DND-41 (cell line): ENCODE results near the gene RNF4.
"Not testable (repeated sequence)": the region's sequence is repeated elsewhere in the genome, so short reads cannot be mapped to it uniquely, and the experiment has no call there.

Experiments used
- ATAC-seq: fragments of 200-7000 bp; cut with Tn5 transposase; 3 replicates; pipeline ENCODE4 v1.9.1; 2021; ENCODE audit warnings: low read depth; ENCODE audit not compliant: insufficient read depth
- DNase-seq: peaks from one replicate; pipeline ENCODE4 v3.0.0-alpha.2; 2020
- H2AFZ ChIP-seq: 2 replicates; pipeline ENCODE4 v1.6.0; 2012; ENCODE audit warnings: low read depth, low read length
- H3K27ac ChIP-seq: 2 replicates; pipeline ENCODE4 v1.5.1; 2012; ENCODE audit warnings: low read length, inconsistent platforms
- H3K27me3 ChIP-seq: fragments of 200-600 bp; sonication (generic); 2 replicates; pipeline ENCODE4 v1.6.0; 2012; ENCODE audit warnings: low read length, mild to moderate bottlenecking, inconsistent platforms; ENCODE audit not compliant: insufficient read depth, poor library complexity
- H3K36me3 ChIP-seq: 2 replicates; pipeline ENCODE4 v1.5.1; 2012; ENCODE audit warnings: low read length, inconsistent platforms; ENCODE audit not compliant: insufficient read depth
- H3K4me1 ChIP-seq: 2 replicates; pipeline ENCODE4 v1.5.1; 2012; ENCODE audit warnings: mild to moderate bottlenecking, low read length; ENCODE audit not compliant: insufficient read depth
- H3K4me2 ChIP-seq: 2 replicates; pipeline ENCODE4 v1.6.0; 2012; ENCODE audit warnings: mild to moderate bottlenecking, moderate library complexity, low read length, inconsistent platforms; ENCODE audit not compliant: insufficient read depth
- H3K4me3 ChIP-seq, 2 experiments: fragments of 200-600 bp in 1 of 2; shearing (Covaris generic) in 1 of 2; 2 replicates each; pipeline ENCODE4 v1.5.1; 2012 to 2016; ENCODE audit warnings: inconsistent platforms in 2 of 2, low read length in 2 of 2, mild to moderate bottlenecking in 2 of 2, low read depth in 1 of 2, moderate library complexity in 1 of 2
- H3K79me2 ChIP-seq: 2 replicates; pipeline ENCODE4 v1.6.0; 2012; ENCODE audit warnings: low read length, inconsistent platforms; ENCODE audit not compliant: insufficient read depth
- H3K9ac ChIP-seq: 2 replicates; pipeline ENCODE4 v1.6.0; 2012; ENCODE audit warnings: low read depth, mild to moderate bottlenecking, inconsistent platforms, low read length, moderate library complexity
- H3K9me3 ChIP-seq: 2 replicates; pipeline ENCODE4 v1.5.1; 2012; ENCODE audit warnings: low read length, moderate library complexity, mild to moderate bottlenecking, inconsistent platforms; ENCODE audit not compliant: insufficient read depth, severe bottlenecking
- H4K20me1 ChIP-seq: 2 replicates; pipeline ENCODE4 v1.6.0; 2012; ENCODE audit warnings: low read length; ENCODE audit not compliant: insufficient read depth
- EZH2 ChIP-seq: IDR thresholded peaks from 3 replicates; pipeline ENCODE4 v1.6.1; 2012; ENCODE audit warnings: borderline replicate concordance, low read depth, mild to moderate bottlenecking, moderate library complexity, low read length, inconsistent platforms; ENCODE audit not compliant: severe bottlenecking
- TF ChIP-seq, protein P1 (sequence below): IDR thresholded peaks from 2 replicates; pipeline ENCODE4 v1.5.1; 2012; ENCODE audit warnings: borderline replicate concordance, low read length, moderate library complexity, mild to moderate bottlenecking; ENCODE audit not compliant: poor library complexity, severe bottlenecking; ENCODE audit errors: extremely low read depth

Gene RNF4

DNA sequence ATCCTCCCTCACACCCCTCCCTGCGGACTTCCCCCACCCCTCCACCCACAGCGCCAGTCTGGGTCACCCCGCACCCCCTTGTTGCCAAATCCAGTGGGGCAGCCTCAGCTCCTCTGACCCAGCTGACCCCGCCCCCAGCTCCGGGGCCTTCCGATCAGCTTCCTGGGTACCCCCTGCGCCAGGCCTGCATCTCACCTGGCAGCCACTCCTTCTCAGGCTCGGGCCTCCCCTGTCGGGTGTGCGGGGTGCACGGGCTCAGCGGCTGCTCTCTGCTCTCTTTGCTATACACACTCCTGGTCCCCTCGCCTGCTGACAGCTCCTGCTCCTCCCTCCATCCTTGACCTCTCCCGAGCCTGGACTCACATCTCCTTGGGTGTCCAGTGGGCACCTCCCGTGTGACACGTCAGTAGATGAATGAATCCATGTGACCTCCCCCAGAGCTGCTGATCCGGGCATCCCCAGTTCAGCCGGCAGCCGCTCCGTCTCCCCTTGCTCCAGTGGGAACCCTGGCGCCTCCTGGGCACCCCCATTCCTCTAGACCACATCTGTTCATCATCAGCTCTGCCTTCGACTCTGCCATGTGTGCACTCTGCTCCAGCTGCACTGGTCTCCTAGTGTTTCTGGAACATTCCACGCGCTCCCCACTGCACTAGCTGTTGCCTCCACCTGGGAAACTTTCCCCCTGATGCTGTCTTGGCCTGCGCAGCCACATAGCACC is 40.3 kb upstream of the RNF4 start:
- no peak overlapping the region for H2AFZ ChIP-seq
- H3K27me3 ChIP-seq: no peaks in the 10 kb centered on the region
- ATAC-seq: no peak
- no peak overlapping the region for H3K4me3 ChIP-seq
- H3K9me3 ChIP-seq: no peaks in the 10 kb centered on the region
- no peaks in the 10 kb centered on the region for H3K36me3 ChIP-seq
- no peak overlapping the region for H3K27ac ChIP-seq
- no peak for DNase-seq
- H3K79me2 ChIP-seq: no peaks in the 10 kb centered on the region
- H3K4me2 ChIP-seq: no peak overlapping the region
- no peaks in the 10 kb centered on the region for H3K4me1 ChIP-seq
- no peak overlapping the region for H3K9ac ChIP-seq
- H4K20me1 ChIP-seq: peaks cover 33% of the 10 kb centered on the region
- no peak for TF ChIP-seq EZH2
- TF ChIP-seq, protein P1, sequence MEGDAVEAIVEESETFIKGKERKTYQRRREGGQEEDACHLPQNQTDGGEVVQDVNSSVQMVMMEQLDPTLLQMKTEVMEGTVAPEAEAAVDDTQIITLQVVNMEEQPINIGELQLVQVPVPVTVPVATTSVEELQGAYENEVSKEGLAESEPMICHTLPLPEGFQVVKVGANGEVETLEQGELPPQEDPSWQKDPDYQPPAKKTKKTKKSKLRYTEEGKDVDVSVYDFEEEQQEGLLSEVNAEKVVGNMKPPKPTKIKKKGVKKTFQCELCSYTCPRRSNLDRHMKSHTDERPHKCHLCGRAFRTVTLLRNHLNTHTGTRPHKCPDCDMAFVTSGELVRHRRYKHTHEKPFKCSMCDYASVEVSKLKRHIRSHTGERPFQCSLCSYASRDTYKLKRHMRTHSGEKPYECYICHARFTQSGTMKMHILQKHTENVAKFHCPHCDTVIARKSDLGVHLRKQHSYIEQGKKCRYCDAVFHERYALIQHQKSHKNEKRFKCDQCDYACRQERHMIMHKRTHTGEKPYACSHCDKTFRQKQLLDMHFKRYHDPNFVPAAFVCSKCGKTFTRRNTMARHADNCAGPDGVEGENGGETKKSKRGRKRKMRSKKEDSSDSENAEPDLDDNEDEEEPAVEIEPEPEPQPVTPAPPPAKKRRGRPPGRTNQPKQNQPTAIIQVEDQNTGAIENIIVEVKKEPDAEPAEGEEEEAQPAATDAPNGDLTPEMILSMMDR: no peak

DNA sequence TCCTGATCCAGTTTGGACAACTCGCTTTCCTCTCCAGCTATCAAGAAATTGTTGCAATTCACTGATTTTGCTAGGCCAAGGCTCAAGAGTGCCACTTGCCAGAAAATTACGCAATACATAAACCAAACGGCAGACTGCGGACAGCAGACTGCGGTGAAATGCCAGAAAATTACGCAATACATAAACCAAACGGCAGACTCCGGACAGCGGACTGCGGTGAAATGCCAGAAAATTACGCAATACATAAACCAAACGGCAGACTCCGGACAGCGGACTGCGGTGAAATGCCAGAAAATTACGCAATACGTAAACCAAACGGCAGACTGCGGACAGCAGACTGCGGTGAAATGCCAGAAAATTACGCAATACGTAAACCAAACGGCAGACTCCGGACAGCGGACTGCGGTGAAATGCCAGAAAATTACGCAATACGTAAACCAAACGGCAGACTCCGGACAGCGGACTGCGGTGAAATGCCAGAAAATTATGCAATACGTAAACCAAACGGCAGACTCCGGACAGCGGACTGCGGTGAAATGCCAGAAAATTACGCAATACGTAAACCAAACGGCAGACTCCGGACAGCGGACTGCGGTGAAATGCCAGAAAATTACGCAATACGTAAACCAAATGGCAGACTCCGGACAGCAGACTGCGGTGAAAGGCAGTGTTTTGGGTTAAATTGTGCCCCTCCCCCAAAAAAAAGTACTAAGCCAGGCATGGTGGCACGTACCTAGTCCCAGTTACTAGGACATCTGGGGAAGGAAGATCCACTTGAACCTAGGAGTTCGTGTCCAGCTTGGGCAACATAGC is 38.8 kb upstream of the RNF4 start:
- DNase-seq, H3K4me3 ChIP-seq, H3K79me2 ChIP-seq, H3K9me3 ChIP-seq, H2AFZ ChIP-seq, H3K27ac ChIP-seq, H3K4me2 ChIP-seq, ATAC-seq, H3K36me3 ChIP-seq, H3K9ac ChIP-seq, H3K27me3 ChIP-seq, H3K4me1 ChIP-seq: not testable (repeated sequence)
- H4K20me1 ChIP-seq: peaks cover 28% of the 10 kb centered on the region

DNA sequence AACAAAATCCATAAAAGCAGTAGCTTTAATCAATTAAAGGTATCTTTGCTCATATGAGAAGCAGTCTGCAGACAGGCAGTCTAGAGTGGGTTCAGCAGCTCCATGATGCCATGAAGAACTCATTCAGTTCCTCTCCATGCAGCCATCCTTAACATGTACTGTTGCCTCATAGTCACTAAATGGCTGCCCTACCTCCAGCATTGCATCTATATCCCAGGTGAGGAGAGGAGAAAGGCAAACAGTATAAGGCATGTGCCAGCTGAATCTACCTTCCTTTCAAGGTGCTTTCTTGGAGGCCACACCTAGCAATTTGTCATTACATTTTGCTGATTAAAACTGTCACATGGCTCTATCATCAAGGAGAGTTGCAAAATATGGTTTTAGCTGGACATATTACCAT is 36.9 kb upstream of the RNF4 start:
- Histone ChIP-seq H3K27ac (no peak overlapping the region), H3K4me3 (no peak overlapping the region), H3K9me3 (no peaks in the 10 kb centered on the region), H3K4me2 (no peak overlapping the region), H2AFZ (no peak overlapping the region), H3K9ac (no peak overlapping the region), H3K79me2 (no peaks in the 10 kb centered on the region), H4K20me1 (peaks cover 14% of the 10 kb centered on the region), H3K27me3 (no peaks in the 10 kb centered on the region), H3K4me1 (no peaks in the 10 kb centered on the region), H3K36me3 (no peaks in the 10 kb centered on the region)
- DNase-seq (no peak), ATAC-seq (no peak)
- TF ChIP-seq, protein P1: no peak
- TF ChIP-seq EZH2: no peak

DNA sequence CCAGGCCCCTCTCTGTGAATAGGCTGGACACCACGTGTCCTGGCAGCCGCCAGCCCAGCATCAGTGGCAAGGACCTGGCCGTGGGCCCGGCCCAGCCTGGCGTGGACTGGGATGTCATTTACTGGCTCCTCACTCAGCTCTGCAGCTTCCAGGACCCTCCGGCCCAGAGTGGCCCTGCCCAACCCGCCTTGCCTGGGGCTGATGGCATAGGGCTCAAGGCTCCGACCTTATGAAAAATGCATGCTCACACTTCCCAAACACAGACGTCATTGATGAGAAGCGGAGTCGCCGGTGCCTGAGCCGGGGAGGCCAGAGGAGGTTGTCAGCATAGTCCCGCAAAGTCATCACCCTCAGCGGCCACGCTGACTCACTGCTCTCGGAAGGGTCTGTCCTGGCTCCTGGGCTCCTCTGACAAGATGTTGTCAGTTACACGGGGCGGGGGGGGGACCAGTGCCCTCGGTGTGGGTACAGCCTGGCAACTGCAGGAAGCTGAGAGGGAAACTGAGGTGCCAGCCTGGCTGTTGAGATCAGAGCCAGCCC is 35.8 kb upstream of the RNF4 start:
- no peak for ATAC-seq
- Histone ChIP-seq H3K9ac (no peak overlapping the region), H3K27ac (no peak overlapping the region), H3K36me3 (no peaks in the 10 kb centered on the region), H3K4me2 (no peak overlapping the region), H4K20me1 (peaks cover 7% of the 10 kb centered on the region; the same call in 1 of the 2 replicates), H3K79me2 (no peaks in the 10 kb centered on the region), H3K9me3 (no peaks in the 10 kb centered on the region), H3K4me3 (no peak overlapping the region), H2AFZ (no peak overlapping the region), H3K4me1 (no peaks in the 10 kb centered on the region), H3K27me3 (no peaks in the 10 kb centered on the region)
- no peak for DNase-seq
- no peak for TF ChIP-seq EZH2
- TF ChIP-seq, protein P1: no peak
